ENCODE data around the gene ARMS2.

DNA sequence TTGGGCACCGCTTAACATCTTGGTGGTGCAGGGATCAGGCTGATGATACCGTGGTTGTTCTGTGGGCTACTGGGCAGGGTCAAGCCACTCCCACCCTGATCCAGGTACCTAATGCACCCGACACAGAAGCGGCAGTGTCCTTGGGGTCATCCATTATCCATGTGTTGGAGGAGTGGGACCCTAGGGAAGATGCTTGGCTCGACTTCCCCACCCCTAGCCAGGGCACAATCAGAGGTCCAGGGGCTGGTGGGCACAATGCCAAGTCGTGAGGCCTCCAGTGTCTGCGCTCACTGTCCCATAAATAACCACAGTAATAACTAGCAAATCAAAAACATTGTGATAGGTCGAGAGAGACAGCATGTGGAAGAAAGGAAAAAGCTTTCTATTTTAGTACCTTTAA, 44.6 kb downstream of the ARMS2 start:
- TF ChIP-seq, protein P1, sequence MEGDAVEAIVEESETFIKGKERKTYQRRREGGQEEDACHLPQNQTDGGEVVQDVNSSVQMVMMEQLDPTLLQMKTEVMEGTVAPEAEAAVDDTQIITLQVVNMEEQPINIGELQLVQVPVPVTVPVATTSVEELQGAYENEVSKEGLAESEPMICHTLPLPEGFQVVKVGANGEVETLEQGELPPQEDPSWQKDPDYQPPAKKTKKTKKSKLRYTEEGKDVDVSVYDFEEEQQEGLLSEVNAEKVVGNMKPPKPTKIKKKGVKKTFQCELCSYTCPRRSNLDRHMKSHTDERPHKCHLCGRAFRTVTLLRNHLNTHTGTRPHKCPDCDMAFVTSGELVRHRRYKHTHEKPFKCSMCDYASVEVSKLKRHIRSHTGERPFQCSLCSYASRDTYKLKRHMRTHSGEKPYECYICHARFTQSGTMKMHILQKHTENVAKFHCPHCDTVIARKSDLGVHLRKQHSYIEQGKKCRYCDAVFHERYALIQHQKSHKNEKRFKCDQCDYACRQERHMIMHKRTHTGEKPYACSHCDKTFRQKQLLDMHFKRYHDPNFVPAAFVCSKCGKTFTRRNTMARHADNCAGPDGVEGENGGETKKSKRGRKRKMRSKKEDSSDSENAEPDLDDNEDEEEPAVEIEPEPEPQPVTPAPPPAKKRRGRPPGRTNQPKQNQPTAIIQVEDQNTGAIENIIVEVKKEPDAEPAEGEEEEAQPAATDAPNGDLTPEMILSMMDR (IDR thresholded peaks at IDR 0.05), result no peak
- no peak for TF ChIP-seq EZH2phosphoT487 (IDR thresholded peaks at IDR 0.05; ENCODE audit: borderline replicate concordance, low read depth)
- TF ChIP-seq TEAD4 (IDR thresholded peaks at IDR 0.05; ENCODE audit: borderline replicate concordance, insufficient read depth), result no peak
- TF ChIP-seq, protein P2, sequence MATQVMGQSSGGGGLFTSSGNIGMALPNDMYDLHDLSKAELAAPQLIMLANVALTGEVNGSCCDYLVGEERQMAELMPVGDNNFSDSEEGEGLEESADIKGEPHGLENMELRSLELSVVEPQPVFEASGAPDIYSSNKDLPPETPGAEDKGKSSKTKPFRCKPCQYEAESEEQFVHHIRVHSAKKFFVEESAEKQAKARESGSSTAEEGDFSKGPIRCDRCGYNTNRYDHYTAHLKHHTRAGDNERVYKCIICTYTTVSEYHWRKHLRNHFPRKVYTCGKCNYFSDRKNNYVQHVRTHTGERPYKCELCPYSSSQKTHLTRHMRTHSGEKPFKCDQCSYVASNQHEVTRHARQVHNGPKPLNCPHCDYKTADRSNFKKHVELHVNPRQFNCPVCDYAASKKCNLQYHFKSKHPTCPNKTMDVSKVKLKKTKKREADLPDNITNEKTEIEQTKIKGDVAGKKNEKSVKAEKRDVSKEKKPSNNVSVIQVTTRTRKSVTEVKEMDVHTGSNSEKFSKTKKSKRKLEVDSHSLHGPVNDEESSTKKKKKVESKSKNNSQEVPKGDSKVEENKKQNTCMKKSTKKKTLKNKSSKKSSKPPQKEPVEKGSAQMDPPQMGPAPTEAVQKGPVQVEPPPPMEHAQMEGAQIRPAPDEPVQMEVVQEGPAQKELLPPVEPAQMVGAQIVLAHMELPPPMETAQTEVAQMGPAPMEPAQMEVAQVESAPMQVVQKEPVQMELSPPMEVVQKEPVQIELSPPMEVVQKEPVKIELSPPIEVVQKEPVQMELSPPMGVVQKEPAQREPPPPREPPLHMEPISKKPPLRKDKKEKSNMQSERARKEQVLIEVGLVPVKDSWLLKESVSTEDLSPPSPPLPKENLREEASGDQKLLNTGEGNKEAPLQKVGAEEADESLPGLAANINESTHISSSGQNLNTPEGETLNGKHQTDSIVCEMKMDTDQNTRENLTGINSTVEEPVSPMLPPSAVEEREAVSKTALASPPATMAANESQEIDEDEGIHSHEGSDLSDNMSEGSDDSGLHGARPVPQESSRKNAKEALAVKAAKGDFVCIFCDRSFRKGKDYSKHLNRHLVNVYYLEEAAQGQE (IDR thresholded peaks at IDR 0.05; ENCODE audit: low read depth, low read length), result no peak
- TF ChIP-seq JUND (IDR thresholded peaks at IDR 0.05), result no peak
- no peak for TF ChIP-seq MXI1 (IDR thresholded peaks at IDR 0.05; ENCODE audit: low read depth, low read length)
- TF ChIP-seq RAD21 (IDR thresholded peaks at IDR 0.05; ENCODE audit: low read length), result no peak
- no peak for TF ChIP-seq FOXM1 (IDR thresholded peaks at IDR 0.05; ENCODE audit: low read depth)
- no peak for TF ChIP-seq SMC3 (IDR thresholded peaks at IDR 0.05; ENCODE audit: low read depth, low read length)
- no peak for TF ChIP-seq ELF1 (IDR thresholded peaks at IDR 0.05)
- TF ChIP-seq EP300 (IDR thresholded peaks at IDR 0.05; ENCODE audit: borderline replicate concordance in 1 of 2, low read depth in 1 of 2, low read length in 1 of 2), result no peak
- TF ChIP-seq TAF1 (IDR thresholded peaks at IDR 0.05; ENCODE audit: borderline replicate concordance, low read depth, low read length), result no peak
- TF ChIP-seq, protein P3, sequence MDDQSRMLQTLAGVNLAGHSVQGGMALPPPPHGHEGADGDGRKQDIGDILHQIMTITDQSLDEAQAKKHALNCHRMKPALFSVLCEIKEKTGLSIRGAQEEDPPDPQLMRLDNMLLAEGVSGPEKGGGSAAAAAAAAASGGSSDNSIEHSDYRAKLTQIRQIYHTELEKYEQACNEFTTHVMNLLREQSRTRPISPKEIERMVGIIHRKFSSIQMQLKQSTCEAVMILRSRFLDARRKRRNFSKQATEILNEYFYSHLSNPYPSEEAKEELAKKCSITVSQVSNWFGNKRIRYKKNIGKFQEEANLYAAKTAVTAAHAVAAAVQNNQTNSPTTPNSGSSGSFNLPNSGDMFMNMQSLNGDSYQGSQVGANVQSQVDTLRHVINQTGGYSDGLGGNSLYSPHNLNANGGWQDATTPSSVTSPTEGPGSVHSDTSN (IDR thresholded peaks at IDR 0.05), result no peak
